Body of pancreas (tissue), 4 donors: ENCODE measurements around the gene TIMP2. TPM values are rescaled to one million over a fixed set of nuclear protein-coding genes. Genes with fewer than 3 reads are reported as not detected.

Experiments used
- ATAC-seq: fragments of 150-250 bp; one replicate; pipeline ENCODE4 v1.9.1; 2016
- DNase-seq, 4 donors: peaks; one replicate each; pipeline ENCODE4 v3.0.0-alpha.2; 2019
- H3K27ac ChIP-seq, 4 donors: fragments of 200-600 bp; sonication (generic); 1 replicate in 3 of 4; 2 replicates in 1 of 4; pipeline versions ENCODE4 v1.5.1 to v1.6.1; 2016 to 2019; ENCODE audit warnings: mild to moderate bottlenecking in 1 of 4, mixed read lengths in 1 of 4, moderate library complexity in 1 of 4
- H3K27me3 ChIP-seq, 2 donors: fragments of 200-600 bp; sonication (generic); one replicate each; pipeline ENCODE4 v1.6.0; 2016; ENCODE audit warnings: mild to moderate bottlenecking in 1 of 2
- H3K36me3 ChIP-seq, 2 donors: fragments of 200-600 bp; sonication (generic); replicated peaks in 1 of 2; 2 replicates each; pipeline ENCODE4 v1.5.1; 2016; ENCODE audit warnings: low read depth in 2 of 2; ENCODE audit not compliant: insufficient read depth in 1 of 2
- H3K4me1 ChIP-seq: fragments of 200-600 bp; sonication (generic); one replicate; pipeline ENCODE4 v1.6.0; 2016
- H3K4me3 ChIP-seq, 2 donors: fragments of 200-600 bp; sonication (generic); 1 replicate in 1 of 2; 2 replicates in 1 of 2; pipeline ENCODE4 v1.5.1; 2016 to 2019
- H3K9me3 ChIP-seq, 3 donors: fragments of 200-600 bp; sonication (generic); 1 replicate in 2 of 3; 2 replicates in 1 of 3; pipeline ENCODE4 v1.5.1; 2016
- POLR2A ChIP-seq, 3 donors: fragments of 450-650 bp; IDR thresholded peaks; one replicate each; pipeline ENCODE4 v1.6.1; 2016; ENCODE audit warnings: antibody characterized with exemption in 3 of 3, mild to moderate bottlenecking in 2 of 3
- WGBS, 2 donors: methylation state at CpG; one replicate each; pipeline ENCODE4 v1.1.5; 2017; 5-methylcytosine and 5-hydroxymethylcytosine counted together
- intact Hi-C: fragments of 100-400 bp; cut with DNase I; formaldehyde crosslinking; loops from one replicate; pipeline ENCODE4 v1.15.1; 2023
- total RNA-seq, 2 donors: library from RNA; depleted of rRNA; stranded (reverse); fragments of >200 nt; gene quantifications; one replicate each; pipeline ENCODE4 v1.1.0, GENCODE V29; 2016
- TF ChIP-seq, protein P1 (sequence below), 7 experiments: fragments of 450-650 bp in 4 of 7; fragments of 200-600 bp in 3 of 7; sonication (generic) in 3 of 7; IDR thresholded peaks; one replicate each; pipeline ENCODE4 v1.5.1; 2016 to 2019; ENCODE audit warnings: antibody characterized with exemption in 7 of 7

The TIMP2 gene
- total RNA-seq, 2 donors from 2014 or later: 50.1 to 53.7 TPM

DNA sequence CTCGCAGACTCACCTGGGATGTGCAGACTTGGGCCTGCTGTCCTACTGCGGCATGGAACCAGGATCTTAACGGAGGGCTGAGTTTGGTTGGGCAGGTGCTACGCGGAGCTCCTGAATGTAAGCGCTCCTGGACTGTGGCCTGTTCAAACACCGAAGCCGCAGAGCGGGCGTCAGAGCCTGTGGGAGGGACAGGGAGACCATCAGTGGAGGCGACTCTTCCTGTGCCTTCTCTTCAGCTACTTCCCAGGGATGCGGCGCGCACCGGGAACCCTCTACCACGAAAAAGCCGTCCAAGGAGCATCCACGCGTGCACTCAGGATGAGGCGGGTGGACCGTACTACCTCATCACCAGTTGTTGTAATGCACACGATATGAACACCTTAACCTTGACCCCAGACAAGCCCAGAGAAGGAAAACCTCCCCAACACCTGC is 86.6 kb downstream of the TIMP2 start:
- Histone ChIP-seq H3K27ac (peak overlapping the region in 3 of 4 donors; percentile 99 to 100 (median 100)), H3K36me3 (peaks cover 0 to 33% of the 10 kb centered on the region in 2 donors), H3K9me3 (no peaks in the 10 kb centered on the region), H3K27me3 (no peaks in the 10 kb centered on the region), H3K4me3 (no peak overlapping the region), H3K4me1 (peaks cover 29% of the 10 kb centered on the region)
- ATAC-seq (no peak), DNase-seq (peak; percentile 66 to 75 (median 70))
- WGBS, 2 donors: 31 to 37% methylated on average over 18 to 21 of the region's 22 CpGs
- peak in 1 of 3 donors; percentile 26 for TF ChIP-seq POLR2A (IDR thresholded peaks at IDR 0.05)
- TF ChIP-seq, protein P1, sequence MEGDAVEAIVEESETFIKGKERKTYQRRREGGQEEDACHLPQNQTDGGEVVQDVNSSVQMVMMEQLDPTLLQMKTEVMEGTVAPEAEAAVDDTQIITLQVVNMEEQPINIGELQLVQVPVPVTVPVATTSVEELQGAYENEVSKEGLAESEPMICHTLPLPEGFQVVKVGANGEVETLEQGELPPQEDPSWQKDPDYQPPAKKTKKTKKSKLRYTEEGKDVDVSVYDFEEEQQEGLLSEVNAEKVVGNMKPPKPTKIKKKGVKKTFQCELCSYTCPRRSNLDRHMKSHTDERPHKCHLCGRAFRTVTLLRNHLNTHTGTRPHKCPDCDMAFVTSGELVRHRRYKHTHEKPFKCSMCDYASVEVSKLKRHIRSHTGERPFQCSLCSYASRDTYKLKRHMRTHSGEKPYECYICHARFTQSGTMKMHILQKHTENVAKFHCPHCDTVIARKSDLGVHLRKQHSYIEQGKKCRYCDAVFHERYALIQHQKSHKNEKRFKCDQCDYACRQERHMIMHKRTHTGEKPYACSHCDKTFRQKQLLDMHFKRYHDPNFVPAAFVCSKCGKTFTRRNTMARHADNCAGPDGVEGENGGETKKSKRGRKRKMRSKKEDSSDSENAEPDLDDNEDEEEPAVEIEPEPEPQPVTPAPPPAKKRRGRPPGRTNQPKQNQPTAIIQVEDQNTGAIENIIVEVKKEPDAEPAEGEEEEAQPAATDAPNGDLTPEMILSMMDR (IDR thresholded peaks at IDR 0.05): no peak
- intact Hi-C loops: no loop called here

DNA sequence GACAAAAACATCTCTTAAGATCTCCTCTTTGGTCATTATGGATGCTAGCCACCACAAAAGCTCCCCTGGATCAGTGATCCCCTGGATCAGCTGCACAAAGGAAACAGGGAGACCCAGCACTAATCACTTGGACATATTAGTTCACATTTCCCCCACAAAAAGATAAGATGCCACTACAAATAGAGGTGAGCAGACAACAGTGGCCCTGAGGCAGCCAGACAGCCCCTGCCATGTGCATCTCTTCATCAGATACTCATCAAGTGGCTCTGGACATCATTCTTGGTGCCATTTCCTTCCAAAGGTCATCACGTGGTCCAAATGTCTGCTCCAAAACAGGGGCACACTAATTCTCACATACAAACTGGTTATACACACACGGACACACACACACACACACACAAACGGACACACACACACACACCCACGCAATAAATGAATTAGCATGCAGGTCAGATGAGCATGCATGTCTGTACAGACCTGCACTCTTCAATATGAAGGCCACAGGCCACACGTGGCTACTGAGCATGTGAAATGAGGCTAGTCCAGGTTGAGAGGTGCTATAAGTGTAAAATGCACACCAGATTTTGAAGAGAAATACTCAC is 88.7 kb downstream of the TIMP2 start:
- DNase-seq (no peak), ATAC-seq (no peak)
- Histone ChIP-seq H3K4me1 (peaks cover 22% of the 10 kb centered on the region), H3K9me3 (no peaks in the 10 kb centered on the region), H3K27me3 (no peaks in the 10 kb centered on the region), H3K27ac (no peak overlapping the region), H3K36me3 (peaks cover 3 to 42% of the 10 kb centered on the region in 2 donors), H3K4me3 (no peak overlapping the region)
- TF ChIP-seq POLR2A (IDR thresholded peaks at IDR 0.05): no peak
- TF ChIP-seq, protein P1 (IDR thresholded peaks at IDR 0.05): no peak
- intact Hi-C loops: no loop called here
- WGBS, 2 donors: 72 to 75% methylated on average over 5 of the region's 5 CpGs

DNA sequence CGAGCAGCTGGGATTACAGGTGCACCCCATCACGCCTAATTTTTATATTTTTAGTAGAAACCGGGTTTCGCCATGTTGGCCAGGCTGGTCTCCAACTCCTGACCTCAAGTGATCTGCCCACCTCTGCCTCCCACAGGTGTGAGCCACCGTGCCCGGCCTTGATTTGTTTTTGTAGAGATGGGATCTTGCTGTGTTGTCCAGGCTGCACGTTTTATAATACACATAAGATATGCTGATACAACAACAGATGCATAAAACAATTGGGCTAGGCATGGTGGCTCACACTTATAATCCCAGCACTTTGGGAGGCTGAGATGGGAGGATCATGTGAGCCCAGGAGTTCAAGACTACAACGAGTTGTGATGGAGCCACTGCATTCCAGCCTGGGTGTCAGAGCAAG is 90.6 kb downstream of the TIMP2 start:
- Histone ChIP-seq H3K4me3 (no peak overlapping the region), H3K9me3 (no peaks in the 10 kb centered on the region), H3K4me1 (peaks cover 19% of the 10 kb centered on the region), H3K27me3 (no peaks in the 10 kb centered on the region), H3K27ac (no peak overlapping the region), H3K36me3 (peaks cover 3 to 47% of the 10 kb centered on the region in 2 donors)
- intact Hi-C loops: no loop called here
- WGBS, 2 donors: 90 to 92% methylated on average over 8 of the region's 8 CpGs
- ATAC-seq (no peak), DNase-seq (no peak)
- TF ChIP-seq, protein P1 (IDR thresholded peaks at IDR 0.05): no peak
- TF ChIP-seq POLR2A (IDR thresholded peaks at IDR 0.05): no peak

DNA sequence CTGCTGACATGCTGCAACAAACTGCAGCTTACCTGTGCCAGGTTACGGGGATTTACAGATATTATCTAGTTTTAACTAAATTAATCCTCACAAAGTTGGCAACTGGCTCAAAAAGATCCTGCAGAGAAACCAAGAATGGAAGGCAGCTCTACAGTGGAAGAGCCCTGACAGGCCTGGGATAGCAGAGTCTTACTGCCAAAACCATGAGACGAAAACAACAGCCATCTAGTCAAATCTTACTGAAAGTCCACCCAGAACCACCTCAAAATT is 92.7 kb downstream of the TIMP2 start:
- TF ChIP-seq, protein P1 (IDR thresholded peaks at IDR 0.05): no peak
- TF ChIP-seq POLR2A (IDR thresholded peaks at IDR 0.05): no peak
- Histone ChIP-seq H3K27me3 (no peaks in the 10 kb centered on the region), H3K36me3 (peaks cover 3 to 58% of the 10 kb centered on the region in 2 donors), H3K27ac (no peak overlapping the region), H3K9me3 (no peaks in the 10 kb centered on the region), H3K4me1 (no peaks in the 10 kb centered on the region), H3K4me3 (no peak overlapping the region)
- intact Hi-C loops: no loop called here
- 72 to 81% methylated on average over 2 of the region's 2 CpGs for WGBS, 2 donors
- no peak for ATAC-seq
- no peak for DNase-seq
